ENCODE measurements around the gene DIS3L2. TPM values are rescaled to one million over a fixed set of nuclear protein-coding genes. Genes with fewer than 3 reads are reported as not detected.

Gene DIS3L2
- total RNA-seq, 2 experiments from 2014 or later: 20.2 to 20.6 TPM

GRCh38 chr2:231917280-231918066 lies 44.0 kb upstream of the DIS3L2 start:
- Histone ChIP-seq H3K36me3 (ENCODE audit: insufficient read depth, low read length) (no peaks in the 10 kb centered on the region), H3K4me1 (ENCODE audit: insufficient read depth, low read length, poor library complexity, severe bottlenecking) (no peaks in the 10 kb centered on the region), H3K27ac (ENCODE audit: low read depth, low read length, poor library complexity, severe bottlenecking) (no peak overlapping the region), H3K79me2 (ENCODE audit: insufficient read depth, low read depth, low read length) (no peaks in the 10 kb centered on the region), H3K9me3 (ENCODE audit: low read length) (no peaks in the 10 kb centered on the region), H4K20me1 (ENCODE audit: insufficient read depth, low read length) (no peaks in the 10 kb centered on the region), H3K4me2 (ENCODE audit: low read length) (no peak overlapping the region), H2AFZ (ENCODE audit: low read length) (no peak overlapping the region), H3K4me3 (ENCODE audit: low read depth, low read length, poor library complexity, severe bottlenecking) (no peak overlapping the region), H3K9me2 (ENCODE audit: insufficient read depth, low read length) (no peaks in the 10 kb centered on the region)
- TF ChIP-seq EZH2phosphoT487 (IDR thresholded peaks at IDR 0.05; ENCODE audit: borderline replicate concordance, low read depth, low read length): no peak
- no peak for TF ChIP-seq CTCF (conservative IDR thresholded peaks at IDR 0.05; ENCODE audit: low read length)
- ChIA-PET POLR2A (interaction anchor here (0.6 kb wide), 1 partner anchor 137 kb away, joined by 7 read pairs; the partner anchor contains the start of gene PDE6D), CTCF (ENCODE audit: unreplicated experiment) (interaction anchor here (0.6 kb wide), 1 partner anchor 469 kb away, joined by 21 read pairs; no protein-coding TSS in a partner anchor)
- BruUV-seq (replicated peaks): no TSS peak
- no peak for DNase-seq (ENCODE audit: low spot score)
- intact Hi-C loops (cut with micrococcal nuclease; ENCODE audit: unreplicated experiment): no loop called here

- no peak overlapping the region for H2AFZ ChIP-seq (ENCODE audit: low read length)
- CTCF ChIA-PET (ENCODE audit: unreplicated experiment): no interaction called here
These were observed 42.8 kb upstream of the DIS3L2 start for GRCh38 chr2:231918501-231919330.

More at GRCh38 chr2:231918501-231919330, 42.8 kb upstream of the DIS3L2 start:
- no peak for DNase-seq (ENCODE audit: low spot score)
- intact Hi-C loops (cut with micrococcal nuclease; ENCODE audit: unreplicated experiment): no loop called here
- Histone ChIP-seq H3K9me3 (ENCODE audit: low read length) (no peaks in the 10 kb centered on the region), H3K79me2 (ENCODE audit: insufficient read depth, low read depth, low read length) (no peaks in the 10 kb centered on the region), H3K4me1 (ENCODE audit: insufficient read depth, low read length, poor library complexity, severe bottlenecking) (no peaks in the 10 kb centered on the region), H3K4me2 (ENCODE audit: low read length) (no peak overlapping the region), H3K27ac (ENCODE audit: low read depth, low read length, poor library complexity, severe bottlenecking) (no peak overlapping the region), H3K4me3 (ENCODE audit: low read depth, low read length, poor library complexity, severe bottlenecking) (no peak overlapping the region), H3K36me3 (ENCODE audit: insufficient read depth, low read length) (no peaks in the 10 kb centered on the region), H3K9me2 (ENCODE audit: insufficient read depth, low read length) (no peaks in the 10 kb centered on the region), H4K20me1 (ENCODE audit: insufficient read depth, low read length) (no peaks in the 10 kb centered on the region)
- no TSS peak for BruUV-seq (replicated peaks)
- TF ChIP-seq EZH2phosphoT487 (IDR thresholded peaks at IDR 0.05; ENCODE audit: borderline replicate concordance, low read depth, low read length) (no peak), CTCF (conservative IDR thresholded peaks at IDR 0.05; ENCODE audit: low read length) (no peak)
- POLR2A ChIA-PET: no interaction called here

All from OCI-LY7 (cell line).